Measurements from ENCODE around the gene ST6GAL1.
"Not testable (repeated sequence)": the region's sequence is repeated elsewhere in the genome, so short reads cannot be mapped to it uniquely, and the experiment has no call there.

Gene ST6GAL1

DNA sequence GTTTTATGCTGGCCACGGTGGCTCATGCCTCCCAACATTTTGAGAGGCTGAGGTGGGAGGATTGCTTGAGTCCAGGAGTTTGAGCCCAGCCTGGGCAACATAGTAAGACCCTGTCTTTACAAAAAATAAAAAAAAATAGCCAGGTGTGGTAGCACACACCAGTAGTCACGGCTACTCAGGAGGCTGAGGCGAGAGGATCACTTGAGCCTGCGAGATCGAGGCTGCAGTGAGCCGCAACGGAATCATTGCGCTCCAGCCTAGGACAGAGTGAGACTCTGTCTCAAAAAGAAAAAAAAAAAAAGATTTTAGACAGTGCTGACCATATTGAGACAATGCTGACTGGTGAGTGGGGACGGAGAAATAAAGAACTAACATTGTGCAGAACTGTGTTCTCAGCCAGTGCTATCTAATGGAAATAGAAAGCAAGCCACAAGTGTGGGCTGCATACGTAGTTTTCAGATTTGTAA lies 67.2 kb downstream of the ST6GAL1 start:
- no peak overlapping the region for H3K4me3 ChIP-seq (ENCODE audit: low read depth, low read length)
- TF ChIP-seq, protein P1, sequence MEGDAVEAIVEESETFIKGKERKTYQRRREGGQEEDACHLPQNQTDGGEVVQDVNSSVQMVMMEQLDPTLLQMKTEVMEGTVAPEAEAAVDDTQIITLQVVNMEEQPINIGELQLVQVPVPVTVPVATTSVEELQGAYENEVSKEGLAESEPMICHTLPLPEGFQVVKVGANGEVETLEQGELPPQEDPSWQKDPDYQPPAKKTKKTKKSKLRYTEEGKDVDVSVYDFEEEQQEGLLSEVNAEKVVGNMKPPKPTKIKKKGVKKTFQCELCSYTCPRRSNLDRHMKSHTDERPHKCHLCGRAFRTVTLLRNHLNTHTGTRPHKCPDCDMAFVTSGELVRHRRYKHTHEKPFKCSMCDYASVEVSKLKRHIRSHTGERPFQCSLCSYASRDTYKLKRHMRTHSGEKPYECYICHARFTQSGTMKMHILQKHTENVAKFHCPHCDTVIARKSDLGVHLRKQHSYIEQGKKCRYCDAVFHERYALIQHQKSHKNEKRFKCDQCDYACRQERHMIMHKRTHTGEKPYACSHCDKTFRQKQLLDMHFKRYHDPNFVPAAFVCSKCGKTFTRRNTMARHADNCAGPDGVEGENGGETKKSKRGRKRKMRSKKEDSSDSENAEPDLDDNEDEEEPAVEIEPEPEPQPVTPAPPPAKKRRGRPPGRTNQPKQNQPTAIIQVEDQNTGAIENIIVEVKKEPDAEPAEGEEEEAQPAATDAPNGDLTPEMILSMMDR (IDR thresholded peaks at IDR 0.05; ENCODE audit: low read depth, low read length), result no peak

DNA sequence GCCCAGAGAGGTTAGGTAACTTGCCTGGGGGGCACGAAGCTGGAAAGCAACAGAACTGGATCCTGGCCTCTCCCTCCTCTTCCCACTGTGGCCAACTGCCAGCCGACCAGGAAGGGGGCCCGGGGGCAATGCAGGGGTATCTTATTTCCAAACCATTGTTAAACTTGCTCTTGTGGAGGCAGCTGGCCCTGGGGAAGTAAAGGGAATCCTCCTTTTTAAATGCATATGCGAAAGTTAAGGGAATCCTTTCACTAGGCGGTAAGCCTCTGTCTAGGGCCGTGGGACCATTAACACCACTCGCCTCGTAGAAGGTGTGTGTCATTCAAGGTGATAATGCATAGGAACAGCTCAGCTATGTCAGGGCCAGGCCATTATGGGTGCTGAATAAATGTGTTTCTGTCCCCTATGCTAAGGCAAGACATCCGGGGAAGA lies 68.6 kb downstream of the ST6GAL1 start:
- TF ChIP-seq, protein P1 (IDR thresholded peaks at IDR 0.05; ENCODE audit: low read depth, low read length), result no peak
- no peak overlapping the region for H3K4me3 ChIP-seq (ENCODE audit: low read depth, low read length)

DNA sequence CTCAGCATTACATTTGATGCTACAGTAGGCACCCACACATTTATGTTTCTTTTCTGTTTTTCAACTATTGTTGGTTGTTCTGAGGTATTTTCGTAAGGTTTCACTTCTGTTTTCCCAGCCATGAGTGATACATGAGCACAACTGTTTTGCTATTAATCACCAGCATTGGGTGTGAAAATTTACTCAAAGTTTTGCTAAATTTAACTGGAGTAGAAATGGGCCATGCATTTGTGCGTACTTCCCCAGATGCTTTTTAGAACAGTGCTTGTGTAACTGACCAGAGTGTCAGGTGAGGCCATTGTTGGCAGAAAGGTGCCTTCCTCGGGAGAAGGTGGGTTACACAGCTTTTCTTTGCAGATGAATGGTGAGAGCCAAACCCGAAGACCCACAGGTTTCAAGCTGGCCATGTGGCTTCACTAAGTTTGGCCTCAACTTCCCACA lies 70.4 kb downstream of the ST6GAL1 start:
- no peak overlapping the region for H3K4me3 ChIP-seq (ENCODE audit: low read depth, low read length)
- TF ChIP-seq, protein P1 (IDR thresholded peaks at IDR 0.05; ENCODE audit: low read depth, low read length), result no peak

DNA sequence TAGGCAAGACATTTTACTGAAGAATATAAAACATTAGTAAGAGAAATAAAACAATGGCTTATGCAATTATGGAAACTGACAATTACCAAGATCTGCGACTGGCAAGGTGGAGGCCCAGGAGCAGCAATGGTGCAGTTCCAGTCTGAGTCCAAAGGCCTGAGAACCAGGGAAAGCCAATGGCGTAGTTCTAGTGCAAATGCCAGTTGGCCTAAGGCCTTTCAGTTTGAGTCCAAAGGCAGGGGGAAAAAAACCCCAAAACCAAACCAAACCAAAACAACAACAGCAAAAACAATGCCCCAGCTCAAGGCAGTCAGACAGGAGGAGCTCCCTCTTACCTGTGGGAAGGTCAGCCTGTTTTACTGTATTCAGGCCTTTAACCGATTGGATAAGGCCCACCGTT lies 72.6 kb downstream of the ST6GAL1 start:
- TF ChIP-seq, protein P1 (IDR thresholded peaks at IDR 0.05; ENCODE audit: low read depth, low read length), result no peak
- H3K4me3 ChIP-seq (ENCODE audit: low read depth, low read length), result no peak overlapping the region

DNA sequence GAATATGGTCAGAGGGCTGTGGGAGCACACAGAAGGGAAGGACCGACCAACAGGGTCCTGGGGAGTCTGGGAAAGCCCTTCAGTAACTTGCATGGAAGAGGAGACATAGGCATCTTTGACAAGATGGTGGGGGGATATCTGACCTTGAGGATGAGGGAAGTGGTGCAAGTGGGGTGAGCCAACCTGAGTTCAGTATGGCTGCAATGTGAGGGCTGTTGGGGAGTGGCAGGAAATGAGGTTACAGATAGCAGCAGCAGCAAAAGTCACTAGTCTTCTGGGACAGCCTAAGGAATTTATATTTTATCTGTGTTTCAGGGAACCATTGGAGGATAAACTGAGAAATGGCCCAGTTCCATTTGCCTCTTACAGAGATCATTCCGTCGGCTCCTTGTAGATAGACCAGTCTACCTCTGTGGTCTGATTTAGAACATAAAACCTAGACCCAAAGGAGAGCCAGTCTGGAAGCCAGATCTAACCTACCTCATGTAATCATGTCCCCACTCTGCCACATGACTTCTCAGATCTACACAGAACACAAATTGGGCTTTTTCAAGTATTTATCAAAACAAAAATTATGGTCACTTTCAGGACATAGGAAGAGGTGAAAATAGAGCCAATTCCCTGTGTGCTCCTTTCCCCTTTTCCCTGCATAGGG lies 75.6 kb downstream of the ST6GAL1 start:
- H3K4me3 ChIP-seq (ENCODE audit: low read depth, low read length), result no peak overlapping the region
- TF ChIP-seq, protein P1 (IDR thresholded peaks at IDR 0.05; ENCODE audit: low read depth, low read length), result no peak

DNA sequence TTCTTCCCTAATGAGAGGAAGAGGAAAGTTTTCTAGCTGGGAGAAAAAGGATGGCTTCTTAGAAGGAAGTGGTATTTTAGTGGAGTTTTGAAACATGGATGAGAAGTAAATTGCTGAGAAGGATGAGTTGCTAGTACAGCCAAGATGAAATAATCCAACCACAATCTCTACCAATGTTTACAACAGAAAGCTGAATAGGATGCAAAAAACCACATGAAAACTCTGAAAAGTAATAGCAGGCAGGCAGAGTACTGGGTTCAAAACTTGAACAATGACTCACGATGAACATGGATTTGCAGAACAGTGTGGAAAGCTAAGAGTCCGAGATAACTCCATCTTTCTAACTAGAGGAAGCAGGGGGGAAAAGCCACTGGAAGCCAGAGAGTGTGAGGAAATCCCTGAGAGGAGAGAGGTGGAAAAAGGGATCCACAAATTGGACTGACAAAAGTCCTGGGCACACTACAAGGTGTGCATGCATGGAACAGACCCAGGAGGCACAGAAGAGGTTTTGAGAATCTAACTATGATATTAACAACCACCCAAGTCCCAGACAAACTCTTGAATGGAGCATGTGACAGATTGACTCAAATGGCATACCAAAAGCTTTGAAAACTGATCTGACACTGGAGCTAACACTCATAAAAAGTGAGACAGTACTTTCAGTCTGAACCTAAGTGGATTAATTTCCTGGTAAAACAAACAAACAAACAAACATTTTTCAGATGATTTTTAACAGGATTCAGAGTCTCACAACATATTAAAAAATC lies 76.7 kb downstream of the ST6GAL1 start:
- TF ChIP-seq, protein P1 (IDR thresholded peaks at IDR 0.05; ENCODE audit: low read depth, low read length), result no peak
- H3K4me3 ChIP-seq (ENCODE audit: low read depth, low read length), result no peak overlapping the region

DNA sequence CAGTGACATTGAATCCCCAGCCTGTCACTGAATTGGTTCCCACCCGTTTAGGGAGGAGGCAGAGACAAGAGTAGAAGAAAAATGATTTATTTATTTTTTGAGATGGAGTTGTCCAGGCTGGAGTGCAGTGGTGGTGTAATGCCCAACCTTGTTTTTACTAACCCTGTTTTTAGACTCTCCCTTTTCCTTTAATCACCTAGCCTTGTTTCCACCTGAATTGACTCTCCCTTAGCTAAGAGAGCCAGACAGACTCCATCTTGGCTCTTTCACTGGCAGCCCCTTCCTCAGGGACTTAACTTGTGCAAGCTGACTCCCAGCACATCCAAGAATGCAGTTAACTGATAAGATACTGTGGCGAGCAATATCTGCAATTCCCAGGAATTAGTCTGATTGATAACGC lies 80.1 kb downstream of the ST6GAL1 start:
- H3K4me3 ChIP-seq (ENCODE audit: low read depth, low read length), result not testable (repeated sequence)

Data from WI38 (cell line).